DND-41 (cell line): ENCODE data around the gene PLXDC1.

Source experiments
- CTCF ChIP-seq: IDR thresholded peaks from 2 replicates; pipeline ENCODE4 v1.5.1; 2012; ENCODE audit warnings: borderline replicate concordance, low read length, moderate library complexity, mild to moderate bottlenecking; ENCODE audit not compliant: poor library complexity, severe bottlenecking; ENCODE audit errors: extremely low read depth
- EZH2 ChIP-seq: IDR thresholded peaks from 3 replicates; pipeline ENCODE4 v1.6.1; 2012; ENCODE audit warnings: borderline replicate concordance, low read depth, mild to moderate bottlenecking, moderate library complexity, low read length, inconsistent platforms; ENCODE audit not compliant: severe bottlenecking

- TF ChIP-seq CTCF = no peak
- TF ChIP-seq EZH2 = no peak
These were observed 46.7 kb upstream of the PLXDC1 start for GRCh38 chr17:39198186-39198566.
